Measurements from ENCODE around the gene L3MBTL4. TPM values are rescaled to one million over a fixed set of nuclear protein-coding genes. Genes with fewer than 3 reads are reported as not detected.

The L3MBTL4 gene
- total RNA-seq, 1 experiment from 2014 or later: not detected

DNA sequence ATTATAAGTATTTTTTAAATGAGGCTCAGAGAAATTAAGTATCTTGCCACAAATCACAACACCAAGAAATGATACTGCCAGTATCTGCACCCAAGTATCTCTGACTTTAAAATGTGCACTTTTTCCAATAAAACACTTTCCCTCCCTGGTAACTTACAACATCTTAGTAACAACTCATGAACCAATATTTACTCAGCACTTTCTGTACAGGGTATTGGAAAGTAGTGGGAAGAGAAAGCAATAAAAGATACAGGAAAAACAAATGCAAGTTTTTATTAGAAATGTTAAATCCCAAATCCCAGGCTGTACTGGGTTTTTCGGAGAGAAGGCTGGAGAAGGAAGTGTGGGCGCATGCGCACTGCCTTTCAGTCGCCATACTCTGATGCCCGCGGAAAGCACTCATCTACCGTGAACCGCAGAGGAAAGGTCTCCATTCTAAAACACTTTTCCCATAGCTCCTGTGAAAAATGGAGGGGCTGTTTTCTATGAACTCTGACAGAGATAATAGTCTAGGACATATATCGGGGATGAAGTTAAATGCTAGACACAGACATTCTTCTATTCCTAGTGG is 52.1 kb downstream of the L3MBTL4 start:
- Histone ChIP-seq H3K27ac (no peak overlapping the region), H3K36me3 (no peaks in the 10 kb centered on the region), H3K4me1 (no peaks in the 10 kb centered on the region), H3K27me3 (no peaks in the 10 kb centered on the region), H3K9me3 (replicated peaks) (no peaks in the 10 kb centered on the region), H3K4me3 (no peak overlapping the region)
- no peak for DNase-seq

DNA sequence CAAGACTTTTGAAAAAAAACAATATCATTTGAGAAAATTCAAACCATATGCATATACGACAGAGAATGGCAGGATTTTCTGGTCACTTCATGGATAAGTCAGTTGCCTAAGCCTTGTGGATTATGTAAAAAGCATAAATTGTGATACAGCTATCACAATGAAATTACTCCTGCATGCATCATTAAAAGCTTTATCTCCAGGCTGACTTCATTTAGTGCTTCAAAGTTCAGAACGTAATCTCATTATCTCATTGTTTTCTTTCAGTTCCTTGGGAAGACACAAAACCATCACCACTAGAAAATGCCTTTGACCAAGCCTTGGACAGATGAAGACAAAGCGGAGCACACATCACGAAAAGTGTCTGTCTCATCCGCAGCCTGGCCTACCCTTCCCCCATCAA is 57.0 kb downstream of the L3MBTL4 start:
- no peak overlapping the region for H3K27ac ChIP-seq
- no peaks in the 10 kb centered on the region for H3K4me1 ChIP-seq
- no peak overlapping the region for H3K4me3 ChIP-seq
- no peaks in the 10 kb centered on the region for H3K27me3 ChIP-seq
- no peak for DNase-seq
- no peaks in the 10 kb centered on the region for H3K9me3 ChIP-seq (replicated peaks)
- no peaks in the 10 kb centered on the region for H3K36me3 ChIP-seq

DNA sequence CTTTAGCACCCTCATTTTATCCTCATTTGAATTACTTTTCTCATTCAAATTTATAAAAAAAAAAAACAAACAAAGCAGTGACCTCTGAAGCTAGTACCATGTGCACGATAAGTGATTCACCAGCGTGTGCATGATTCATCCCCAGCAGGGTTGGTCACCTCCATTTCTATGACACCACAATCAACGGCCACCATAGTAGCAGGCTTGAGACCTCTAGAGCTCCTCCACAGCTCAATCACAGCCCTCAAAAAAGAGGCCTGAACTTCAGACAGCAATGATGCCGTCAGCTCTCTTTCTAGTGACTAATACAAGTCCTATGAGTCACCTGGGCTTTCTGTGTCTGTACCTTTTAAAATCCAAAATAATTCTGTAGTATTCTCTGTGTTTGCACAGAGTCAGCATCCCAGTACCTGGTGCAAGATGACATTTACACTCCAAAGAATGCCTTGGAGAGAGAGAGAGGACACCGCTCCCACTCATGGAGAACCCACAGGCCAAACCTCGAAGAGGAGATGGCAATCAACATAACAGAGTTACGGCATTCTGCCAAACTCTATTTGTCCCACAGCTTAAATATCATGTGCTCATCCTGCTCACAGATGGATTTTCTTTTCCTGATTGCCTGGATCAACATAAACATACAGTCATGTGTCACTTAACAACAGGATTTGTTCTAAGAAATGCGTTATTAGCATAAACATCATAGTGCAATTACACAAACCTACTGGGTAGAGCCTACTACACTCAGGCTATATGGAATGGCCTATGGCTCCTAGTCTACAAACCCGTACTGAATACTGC is 58.7 kb downstream of the L3MBTL4 start:
- H3K27ac ChIP-seq: no peak overlapping the region
- H3K4me1 ChIP-seq: no peaks in the 10 kb centered on the region
- no peaks in the 10 kb centered on the region for H3K27me3 ChIP-seq
- DNase-seq: no peak
- no peak overlapping the region for H3K4me3 ChIP-seq
- H3K9me3 ChIP-seq (replicated peaks): no peaks in the 10 kb centered on the region
- no peaks in the 10 kb centered on the region for H3K36me3 ChIP-seq

DNA sequence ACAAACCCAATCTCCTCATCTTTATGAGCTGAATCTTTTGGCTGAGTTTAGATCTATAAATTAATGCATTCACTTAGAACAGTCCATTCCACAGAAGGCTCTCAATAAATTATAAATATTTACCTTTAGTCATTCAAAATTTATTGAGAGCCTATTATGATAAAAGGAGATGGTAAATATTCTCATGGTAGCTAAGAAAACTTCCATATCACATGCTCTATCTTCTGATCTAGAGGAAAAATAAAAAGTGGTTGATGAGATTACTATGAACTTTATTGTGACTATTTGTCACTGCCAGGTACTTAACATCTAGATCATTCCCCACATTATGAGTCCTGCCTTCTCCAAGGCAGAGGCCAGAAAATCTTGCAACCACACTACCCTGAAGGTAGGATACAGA is 62.4 kb downstream of the L3MBTL4 start:
- no peaks in the 10 kb centered on the region for H3K27me3 ChIP-seq
- H3K27ac ChIP-seq: no peak overlapping the region
- DNase-seq: no peak
- no peaks in the 10 kb centered on the region for H3K36me3 ChIP-seq
- H3K4me1 ChIP-seq: no peaks in the 10 kb centered on the region
- no peaks in the 10 kb centered on the region for H3K9me3 ChIP-seq (replicated peaks)
- H3K4me3 ChIP-seq: no peak overlapping the region

DNA sequence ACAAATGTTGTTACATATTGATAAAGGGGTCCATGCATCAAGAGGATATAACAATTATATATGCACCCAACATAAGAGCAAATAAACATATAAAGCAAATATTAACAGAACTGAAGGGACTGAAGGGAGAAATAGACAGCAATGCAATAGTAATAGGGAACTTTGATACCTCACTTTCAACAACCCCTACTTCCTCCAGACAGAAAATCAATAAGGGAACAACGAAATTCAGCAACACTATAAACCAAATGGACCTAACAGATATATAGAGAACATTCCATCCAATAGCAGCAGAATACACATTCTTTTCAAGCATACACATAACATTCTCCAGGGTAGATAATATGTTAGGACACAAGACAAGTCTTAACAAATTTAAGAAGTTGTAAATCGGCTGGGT is 71.7 kb downstream of the L3MBTL4 start:
- no peaks in the 10 kb centered on the region for H3K4me1 ChIP-seq
- no peaks in the 10 kb centered on the region for H3K36me3 ChIP-seq
- DNase-seq: no peak
- no peak overlapping the region for H3K4me3 ChIP-seq
- no peaks in the 10 kb centered on the region for H3K9me3 ChIP-seq (replicated peaks)
- no peaks in the 10 kb centered on the region for H3K27me3 ChIP-seq
- H3K27ac ChIP-seq: no peak overlapping the region

DNA sequence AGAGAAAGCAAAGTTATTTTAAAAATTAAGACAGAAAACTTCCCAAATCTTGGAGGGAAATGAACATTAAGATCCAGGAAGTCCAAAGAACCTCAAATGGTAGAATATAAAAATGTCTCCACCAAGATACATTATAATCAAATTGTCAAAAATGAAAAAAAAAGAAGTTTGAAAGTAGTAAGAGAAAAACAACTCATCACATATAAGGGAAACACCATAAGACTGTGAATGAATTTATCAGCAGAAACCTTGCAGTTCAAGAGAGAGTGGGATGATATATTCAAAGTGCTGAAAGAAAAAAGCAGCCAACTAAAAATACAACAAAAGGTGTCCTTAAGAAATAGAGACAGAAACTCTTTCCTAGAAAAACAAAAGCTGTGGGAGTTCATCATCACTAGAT is 73.0 kb downstream of the L3MBTL4 start:
- no peak overlapping the region for H3K27ac ChIP-seq
- no peaks in the 10 kb centered on the region for H3K4me1 ChIP-seq
- no peaks in the 10 kb centered on the region for H3K36me3 ChIP-seq
- no peaks in the 10 kb centered on the region for H3K27me3 ChIP-seq
- H3K9me3 ChIP-seq (replicated peaks): no peaks in the 10 kb centered on the region
- no peak overlapping the region for H3K4me3 ChIP-seq
- no peak for DNase-seq

DNA sequence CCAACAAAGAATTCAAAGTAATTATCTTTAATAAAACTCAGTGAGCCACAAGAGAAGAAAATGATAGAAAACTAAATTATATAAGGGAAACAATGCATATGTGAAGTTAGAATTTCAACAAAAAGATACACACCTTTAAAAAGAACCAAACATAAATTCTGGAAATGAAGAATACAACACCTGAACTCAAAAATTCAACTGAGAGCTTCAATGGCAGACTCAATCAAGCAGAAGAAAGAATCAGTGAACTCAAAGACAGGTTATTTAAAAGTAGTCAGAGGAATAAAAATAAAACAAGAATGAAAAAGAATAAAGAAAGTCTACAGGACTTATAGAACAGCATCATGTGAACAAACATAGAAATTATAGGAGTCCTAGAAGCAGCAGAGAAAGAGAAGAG is 73.4 kb downstream of the L3MBTL4 start:
- no peak for DNase-seq
- Histone ChIP-seq H3K9me3 (replicated peaks) (no peaks in the 10 kb centered on the region), H3K27ac (no peak overlapping the region), H3K27me3 (no peaks in the 10 kb centered on the region), H3K4me1 (no peaks in the 10 kb centered on the region), H3K36me3 (no peaks in the 10 kb centered on the region), H3K4me3 (no peak overlapping the region)

DNA sequence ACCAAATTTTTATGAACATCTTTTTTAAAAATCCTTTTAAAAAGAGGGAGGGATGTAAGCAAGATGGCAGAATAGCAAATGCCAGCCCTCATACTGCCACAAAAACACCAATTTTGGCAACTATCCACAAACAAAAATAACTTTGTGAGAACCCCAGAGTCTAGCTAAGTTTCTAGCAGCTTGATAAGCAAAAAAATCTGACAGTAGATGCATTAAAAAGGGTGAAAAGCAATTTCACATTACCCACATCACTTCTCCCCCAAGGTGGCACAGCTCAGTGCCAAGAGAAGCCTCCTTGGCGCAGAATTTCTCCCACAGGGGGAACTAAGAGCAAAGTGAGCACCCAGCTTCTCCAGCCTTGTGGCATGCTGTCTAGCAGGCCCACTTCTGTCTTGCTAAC is 74.6 kb downstream of the L3MBTL4 start:
- no peak for DNase-seq
- H3K36me3 ChIP-seq: no peaks in the 10 kb centered on the region
- no peaks in the 10 kb centered on the region for H3K4me1 ChIP-seq
- no peak overlapping the region for H3K4me3 ChIP-seq
- H3K27me3 ChIP-seq: no peaks in the 10 kb centered on the region
- H3K9me3 ChIP-seq (replicated peaks): no peaks in the 10 kb centered on the region
- H3K27ac ChIP-seq: no peak overlapping the region

DNA sequence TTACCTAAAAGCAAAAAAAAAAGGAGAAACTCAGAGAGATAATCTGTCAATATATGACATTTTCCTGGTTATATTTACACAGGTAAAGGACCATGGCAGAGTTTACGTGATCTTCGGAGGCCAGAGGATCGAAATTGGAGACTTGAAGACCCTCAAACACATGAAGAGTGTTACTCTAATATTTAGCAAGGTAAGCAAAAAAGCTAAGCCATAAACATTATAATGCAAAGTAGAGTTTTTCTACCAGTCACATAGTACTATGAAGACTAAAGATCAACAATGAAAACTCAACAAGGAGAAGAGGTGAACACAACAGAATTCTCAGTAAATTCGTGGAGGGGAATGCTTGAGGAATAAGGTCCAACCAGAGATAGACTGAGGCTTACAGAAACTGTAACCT is 78.5 kb downstream of the L3MBTL4 start:
- no peak for DNase-seq
- no peaks in the 10 kb centered on the region for H3K4me1 ChIP-seq
- H3K4me3 ChIP-seq: no peak overlapping the region
- H3K36me3 ChIP-seq: no peaks in the 10 kb centered on the region
- H3K27me3 ChIP-seq: no peaks in the 10 kb centered on the region
- no peak overlapping the region for H3K27ac ChIP-seq
- H3K9me3 ChIP-seq (replicated peaks): no peaks in the 10 kb centered on the region

DNA sequence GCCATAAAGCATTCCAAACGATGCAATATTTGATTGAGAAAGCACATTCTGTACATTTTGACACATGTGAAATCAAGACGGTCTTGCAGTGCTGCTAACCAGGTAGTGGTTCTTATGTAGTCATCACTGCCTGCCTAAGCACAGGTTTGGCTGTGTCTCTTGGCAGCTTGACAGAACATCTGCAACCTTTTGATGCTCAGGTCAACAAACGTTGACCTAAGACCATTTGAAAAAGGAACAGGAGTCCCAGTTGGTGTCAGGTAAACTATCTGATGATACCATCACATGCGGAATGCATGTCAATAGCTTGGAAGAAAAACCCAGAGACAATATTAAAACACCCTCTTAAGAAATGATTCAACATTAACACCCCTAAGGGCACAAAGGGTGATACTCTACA is 80.7 kb downstream of the L3MBTL4 start:
- no peak overlapping the region for H3K27ac ChIP-seq
- no peak overlapping the region for H3K4me3 ChIP-seq
- no peaks in the 10 kb centered on the region for H3K36me3 ChIP-seq
- no peaks in the 10 kb centered on the region for H3K9me3 ChIP-seq (replicated peaks)
- H3K4me1 ChIP-seq: no peaks in the 10 kb centered on the region
- H3K27me3 ChIP-seq: no peaks in the 10 kb centered on the region
- DNase-seq: no peak

DNA sequence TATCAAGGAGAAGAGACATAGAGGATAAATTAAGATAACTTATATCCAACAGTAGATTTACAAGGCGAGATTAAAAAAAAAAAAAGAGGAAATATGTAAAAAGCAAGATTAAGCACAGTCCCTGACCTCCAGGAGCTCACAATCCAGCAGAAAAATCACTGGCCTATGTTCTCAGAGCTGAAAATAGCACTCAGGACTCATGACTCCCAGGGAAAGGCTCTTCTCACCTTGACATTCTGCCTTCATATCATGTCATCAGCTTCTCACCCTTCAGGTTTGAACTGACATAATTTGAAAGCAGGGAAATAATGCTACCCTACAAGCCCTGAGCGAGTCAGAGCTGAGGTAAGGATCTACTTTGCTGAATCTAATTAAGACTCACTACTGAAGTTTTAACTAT is 82.8 kb downstream of the L3MBTL4 start:
- no peak for DNase-seq
- Histone ChIP-seq H3K27ac (no peak overlapping the region), H3K27me3 (no peaks in the 10 kb centered on the region), H3K9me3 (replicated peaks) (no peaks in the 10 kb centered on the region), H3K36me3 (no peaks in the 10 kb centered on the region), H3K4me1 (no peaks in the 10 kb centered on the region), H3K4me3 (no peak overlapping the region)

DNA sequence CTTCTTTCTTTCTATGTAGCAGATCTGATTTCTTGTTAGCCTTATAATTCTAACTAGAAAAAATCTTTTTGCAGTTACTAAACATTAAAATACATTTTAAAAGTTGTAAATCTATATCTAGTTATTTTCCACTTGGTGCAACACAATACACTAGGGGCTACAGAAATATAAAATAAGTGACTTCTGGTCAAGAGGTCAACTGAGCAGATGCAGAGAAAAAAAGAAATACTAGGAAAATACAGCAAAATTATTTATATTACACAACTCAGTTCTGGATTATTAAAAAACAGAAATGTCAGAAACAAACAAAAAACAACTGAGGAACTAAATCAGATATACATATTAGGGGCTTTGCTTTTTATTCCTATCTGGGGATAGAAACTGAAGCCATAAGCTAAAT is 83.9 kb downstream of the L3MBTL4 start:
- Histone ChIP-seq H3K4me3 (no peak overlapping the region), H3K4me1 (no peaks in the 10 kb centered on the region), H3K9me3 (replicated peaks) (no peaks in the 10 kb centered on the region), H3K27ac (no peak overlapping the region), H3K27me3 (no peaks in the 10 kb centered on the region), H3K36me3 (no peaks in the 10 kb centered on the region)
- DNase-seq: no peak

DNA sequence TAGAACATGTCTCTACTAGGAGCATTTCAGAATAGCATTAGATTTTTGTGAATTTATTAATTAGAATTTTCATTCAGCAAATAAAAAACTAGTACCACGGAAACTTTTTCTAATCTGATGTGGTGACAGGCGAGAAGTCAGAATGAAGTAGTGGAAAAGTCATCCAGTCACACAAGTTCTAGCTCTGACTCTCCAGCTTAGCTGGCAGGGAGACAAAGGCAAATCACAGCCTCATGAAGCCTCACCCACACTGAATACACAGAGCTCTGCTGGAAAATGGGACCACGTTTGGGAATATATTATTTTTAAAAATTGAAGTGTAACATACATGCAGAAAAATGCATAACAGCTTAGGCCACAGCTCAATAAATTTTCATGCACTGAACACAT is 86.1 kb downstream of the L3MBTL4 start:
- Histone ChIP-seq H3K4me1 (no peaks in the 10 kb centered on the region), H3K27ac (no peak overlapping the region), H3K9me3 (replicated peaks) (no peaks in the 10 kb centered on the region), H3K4me3 (no peak overlapping the region), H3K36me3 (no peaks in the 10 kb centered on the region), H3K27me3 (no peaks in the 10 kb centered on the region)
- DNase-seq: no peak

DNA sequence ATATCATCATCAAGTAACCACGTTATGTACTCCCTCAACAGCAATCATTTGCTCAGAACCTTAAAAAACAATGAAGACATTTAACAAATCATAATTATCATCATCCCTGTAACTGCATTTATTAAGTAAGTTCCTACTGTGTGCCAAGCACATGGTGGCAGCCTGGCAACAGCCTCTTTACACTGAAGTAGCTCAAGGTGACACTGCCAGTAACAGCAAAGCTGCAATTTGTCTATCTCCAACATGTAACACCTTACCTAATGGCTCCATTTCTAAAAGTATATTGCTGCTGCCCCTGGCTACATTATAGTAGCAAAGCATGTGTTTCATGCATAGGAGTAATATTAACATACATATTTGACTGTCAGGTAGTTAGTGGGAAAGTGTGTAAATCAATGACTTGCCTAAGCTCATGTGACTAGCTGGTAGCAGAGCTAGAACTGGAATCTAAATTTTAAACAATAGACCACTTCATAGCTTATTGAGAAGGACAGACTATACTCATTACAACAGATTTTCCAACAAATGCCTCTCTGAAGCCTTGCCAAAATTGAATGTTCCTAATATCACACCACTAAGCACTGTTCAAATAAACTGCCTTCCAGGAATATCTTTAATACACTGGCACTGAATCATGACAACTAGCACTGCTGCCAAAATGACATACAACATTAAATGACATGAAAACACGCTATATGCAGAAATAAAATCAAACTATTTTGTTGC is 86.7 kb downstream of the L3MBTL4 start:
- no peak for DNase-seq
- no peaks in the 10 kb centered on the region for H3K4me1 ChIP-seq
- no peak overlapping the region for H3K27ac ChIP-seq

DNA sequence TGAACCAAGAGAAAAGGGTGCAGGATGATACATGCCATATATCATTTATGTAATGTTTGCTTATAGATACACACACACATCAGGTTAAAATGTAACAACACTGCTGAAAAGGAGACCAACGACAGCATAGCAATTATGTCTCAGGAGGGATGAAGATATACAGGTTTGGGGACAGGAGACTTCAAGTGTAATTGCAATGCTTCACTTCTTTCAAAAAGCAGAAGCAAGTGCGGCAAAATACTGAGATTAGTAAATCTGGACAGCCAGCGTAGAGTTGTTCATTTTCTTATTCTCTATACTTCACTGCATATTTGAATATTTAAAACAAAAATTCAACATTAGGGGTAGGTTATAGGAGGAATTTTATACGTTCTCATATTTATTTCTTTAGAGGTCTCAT is 87.2 kb downstream of the L3MBTL4 start:
- no peak overlapping the region for H3K4me3 ChIP-seq
- H3K36me3 ChIP-seq: no peaks in the 10 kb centered on the region
- DNase-seq: no peak
- no peaks in the 10 kb centered on the region for H3K9me3 ChIP-seq (replicated peaks)
- H3K4me1 ChIP-seq: no peaks in the 10 kb centered on the region
- H3K27me3 ChIP-seq: no peaks in the 10 kb centered on the region
- H3K27ac ChIP-seq: no peak overlapping the region

More for the DNA sequence above, 86.7 kb downstream of the L3MBTL4 start:
- Histone ChIP-seq H3K9me3 (replicated peaks) (no peaks in the 10 kb centered on the region), H3K27me3 (no peaks in the 10 kb centered on the region), H3K4me3 (no peak overlapping the region), H3K36me3 (no peaks in the 10 kb centered on the region)
